ENCODE data around the gene HAAO.

The HAAO gene

GRCh38 chr2:42767080-42767898 is 25.1 kb downstream of the HAAO start:
- no peak for DNase-seq

- no peak for DNase-seq
Observed at GRCh38 chr2:42765686-42766085, 26.7 kb downstream of the HAAO start.

- no peak for DNase-seq
Observed at GRCh38 chr2:42764901-42765300, 27.5 kb downstream of the HAAO start.

- no peak for DNase-seq
Observed at GRCh38 chr2:42764096-42764495, 28.3 kb downstream of the HAAO start, which contains the start of gene OXER1. TSS of gene OXER1 (minus strand) at chr2:42764135. CDS start at chr2:42764062, 73 bp downstream.

- no peak for DNase-seq
Observed at GRCh38 chr2:42762823-42763804, 29.3 kb downstream of the HAAO start.

- DNase-seq, result no peak
Observed at GRCh38 chr2:42762155-42762554, 30.2 kb downstream of the HAAO start.

GRCh38 chr2:42761554-42761953 is 30.8 kb downstream of the HAAO start:
- DNase-seq, result no peak

GRCh38 chr2:42758751-42759150 is 33.6 kb downstream of the HAAO start:
- DNase-seq, result no peak

- no peak for DNase-seq
Observed at GRCh38 chr2:42757981-42758740, 34.2 kb downstream of the HAAO start.

- DNase-seq, result no peak
Observed at GRCh38 chr2:42756966-42757513, 35.3 kb downstream of the HAAO start.

GRCh38 chr2:42756150-42756775 is 36.1 kb downstream of the HAAO start:
- DNase-seq, result no peak

- no peak for DNase-seq
Observed at GRCh38 chr2:42755191-42755880, 37.0 kb downstream of the HAAO start.

GRCh38 chr2:42754776-42755140 is 37.6 kb downstream of the HAAO start:
- no peak for DNase-seq

GRCh38 chr2:42754021-42754775 is 38.2 kb downstream of the HAAO start:
- no peak for DNase-seq

GRCh38 chr2:42752816-42753813 is 39.3 kb downstream of the HAAO start:
- DNase-seq, result no peak

- DNase-seq, result no peak
Observed at GRCh38 chr2:42752314-42752713, 40.1 kb downstream of the HAAO start.

GRCh38 chr2:42748840-42749239 is 43.5 kb downstream of the HAAO start:
- DNase-seq, result no peak

- DNase-seq, result no peak
Observed at GRCh38 chr2:42747422-42747821, 45.0 kb downstream of the HAAO start.

GRCh38 chr2:42744545-42745082 is 47.8 kb downstream of the HAAO start:
- DNase-seq, result no peak
